ENCODE measurements around the gene PPP2R2D.

Gene PPP2R2D

DNA sequence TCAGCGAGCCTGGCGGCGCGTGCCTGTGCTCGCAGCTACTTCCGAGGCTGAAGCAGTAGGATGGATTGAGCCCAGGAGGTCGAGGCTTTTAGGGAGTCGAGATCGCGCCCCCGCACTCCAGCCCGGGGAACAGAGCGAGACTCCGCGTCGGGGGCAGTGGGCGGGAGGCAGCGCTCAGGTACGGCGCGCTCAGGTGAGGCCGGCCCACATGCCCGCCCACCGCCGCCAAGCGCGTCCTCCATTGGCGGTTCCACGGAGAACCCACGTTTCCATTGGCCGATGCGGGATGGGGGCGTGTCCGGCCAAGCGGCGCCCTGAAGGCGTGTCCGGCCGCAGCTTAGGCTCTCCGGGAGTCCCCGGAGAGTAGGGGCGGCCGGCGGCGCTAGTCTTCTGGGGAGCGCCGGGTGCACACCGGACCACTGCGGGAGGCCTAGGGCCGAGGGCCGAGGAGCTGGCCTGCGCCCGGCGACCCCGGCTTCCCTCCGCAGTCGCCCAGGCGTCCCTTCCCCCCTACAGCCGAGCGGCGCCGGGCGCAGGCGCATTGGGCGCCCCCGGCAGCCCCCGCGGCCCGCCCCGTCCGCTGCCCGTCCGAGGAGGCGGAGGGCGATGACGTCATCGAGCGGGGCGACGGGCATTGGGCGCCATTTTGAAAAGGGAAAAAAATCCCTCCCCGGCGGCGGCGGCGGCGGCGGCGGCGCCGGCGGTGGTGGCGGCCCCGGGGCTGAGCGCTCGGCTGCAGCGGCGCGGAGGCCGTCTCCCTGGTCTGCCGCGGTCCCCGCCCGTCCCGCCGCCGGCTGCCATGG, at the start of gene PPP2R2D:
PPP2R2D (plus strand) TSS at position 659 of the 803 bp plus-strand sequence; CDS start at position 800, 141 bp downstream.
- peak within 1 kb of the TSS; percentile 81 for H3K27ac Mint-ChIP-seq
- peaks cover 38% of the 10 kb centered on the region for H3K4me1 Mint-ChIP-seq (ENCODE audit: low read depth)
- H3K9me3 Mint-ChIP-seq = no peaks in the 10 kb centered on the region
- peak within 1 kb of the TSS; percentile 89 for H3K4me3 Mint-ChIP-seq
- peaks cover 9% of the 10 kb centered on the region for H3K36me3 Mint-ChIP-seq (ENCODE audit: low read depth)
- peaks cover 13% of the 10 kb centered on the region for H3K27me3 Mint-ChIP-seq (ENCODE audit: low read depth)

DNA sequence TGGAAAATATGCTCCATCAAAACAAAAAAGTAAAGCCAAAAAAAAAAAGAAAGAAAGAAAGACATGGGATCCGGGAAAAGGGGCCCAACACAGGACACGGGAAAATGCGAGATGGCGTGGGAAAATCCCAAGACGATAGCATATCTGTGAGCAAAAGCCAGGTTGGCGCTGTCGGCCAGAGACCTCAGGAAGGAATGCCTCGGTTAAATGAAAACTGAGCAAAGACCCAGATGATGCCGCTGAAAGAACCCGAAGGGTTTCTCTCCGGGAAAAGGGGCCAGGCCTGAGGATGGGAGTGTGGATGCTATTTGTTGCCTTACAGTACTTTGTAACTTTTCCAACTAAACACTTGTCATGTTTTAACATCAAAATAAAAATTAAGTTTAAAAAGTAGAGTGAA, 49.5 kb upstream of the PPP2R2D start:
- no peaks in the 10 kb centered on the region for H3K4me1 Mint-ChIP-seq (ENCODE audit: low read depth)
- H3K4me3 Mint-ChIP-seq = no peak overlapping the region
- H3K9me3 Mint-ChIP-seq = peaks cover 9% of the 10 kb centered on the region
- no peaks in the 10 kb centered on the region for H3K27me3 Mint-ChIP-seq (ENCODE audit: low read depth)
- H3K27ac Mint-ChIP-seq = no peak overlapping the region
- H3K36me3 Mint-ChIP-seq (ENCODE audit: low read depth) = no peaks in the 10 kb centered on the region

DNA sequence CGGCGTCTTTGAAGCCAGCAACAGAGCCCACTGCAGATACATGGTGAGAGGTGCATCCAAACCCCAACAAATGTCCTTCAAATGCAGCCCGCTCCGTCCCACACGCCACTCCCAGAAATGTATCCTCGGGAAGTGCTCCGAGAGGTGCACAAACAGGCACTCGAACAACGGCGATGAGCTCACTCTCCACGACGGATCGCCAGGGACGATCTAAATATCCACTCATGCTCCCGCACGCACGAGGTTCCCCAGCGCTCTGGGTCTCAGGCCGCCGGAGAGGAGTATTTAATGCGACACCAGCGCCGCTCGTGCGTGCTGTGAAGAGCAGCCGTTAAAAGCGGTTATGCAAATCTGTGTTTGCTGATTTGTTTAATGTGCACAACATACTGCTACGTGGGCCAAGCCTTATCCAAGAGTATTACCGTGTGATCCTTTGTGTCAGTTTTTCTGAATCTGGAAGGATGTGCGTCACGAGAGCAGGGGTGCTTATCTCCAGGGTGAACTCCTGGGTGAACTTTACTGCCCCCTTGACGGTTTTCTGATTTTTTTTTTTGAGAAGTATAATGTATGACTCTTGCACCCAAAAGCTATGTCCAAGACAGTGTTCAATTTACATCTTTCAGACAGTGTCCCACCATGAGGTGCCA, 48.5 kb upstream of the PPP2R2D start:
- Mint-ChIP-seq H3K27ac (no peak overlapping the region), H3K27me3 (ENCODE audit: low read depth) (no peaks in the 10 kb centered on the region), H3K9me3 (peaks cover 9% of the 10 kb centered on the region), H3K36me3 (ENCODE audit: low read depth) (no peaks in the 10 kb centered on the region), H3K4me1 (ENCODE audit: low read depth) (no peaks in the 10 kb centered on the region), H3K4me3 (no peak overlapping the region)

DNA sequence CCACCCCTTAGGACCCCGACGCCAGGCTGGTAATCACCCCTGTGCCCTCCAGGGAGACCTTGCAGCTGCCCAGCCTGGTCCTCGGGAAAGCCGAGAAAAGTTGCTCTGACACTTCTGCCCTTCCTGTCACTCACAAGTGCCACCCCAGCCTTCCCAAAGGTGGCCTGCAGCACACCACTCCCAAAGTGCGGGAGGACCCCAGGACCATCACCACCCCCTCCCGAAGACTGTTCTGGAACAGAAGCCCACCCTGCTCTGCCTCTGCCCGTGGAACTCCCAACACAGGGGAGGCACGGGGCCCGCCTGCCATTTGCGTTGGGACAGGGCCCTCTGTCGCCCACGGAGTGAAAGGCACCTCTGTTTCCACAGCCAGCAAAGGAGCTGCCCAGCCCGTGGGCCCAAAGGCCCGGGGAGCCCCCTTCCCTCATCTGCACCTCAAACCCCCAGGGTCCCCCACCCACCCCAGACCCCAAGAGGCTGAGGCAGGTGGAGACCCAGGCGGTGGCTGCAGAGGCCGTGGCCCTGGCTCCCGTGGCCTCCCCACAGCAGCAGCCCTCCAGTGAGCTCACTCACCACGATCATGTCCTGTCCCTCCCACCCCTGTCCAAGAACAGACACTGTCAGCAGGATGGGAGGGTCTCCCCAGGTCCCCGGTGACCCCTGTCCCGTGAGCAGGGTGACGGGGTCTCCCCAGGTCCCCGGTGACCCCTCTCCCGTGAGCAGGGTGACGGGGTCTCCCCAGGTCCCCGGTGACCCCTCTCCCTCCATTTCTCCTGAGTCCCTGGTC, 47.8 kb upstream of the PPP2R2D start:
- Mint-ChIP-seq H3K9me3 (peaks cover 9% of the 10 kb centered on the region), H3K27me3 (ENCODE audit: low read depth) (no peaks in the 10 kb centered on the region), H3K4me1 (ENCODE audit: low read depth) (no peaks in the 10 kb centered on the region), H3K4me3 (no peak overlapping the region), H3K36me3 (ENCODE audit: low read depth) (no peaks in the 10 kb centered on the region), H3K27ac (no peak overlapping the region)

DNA sequence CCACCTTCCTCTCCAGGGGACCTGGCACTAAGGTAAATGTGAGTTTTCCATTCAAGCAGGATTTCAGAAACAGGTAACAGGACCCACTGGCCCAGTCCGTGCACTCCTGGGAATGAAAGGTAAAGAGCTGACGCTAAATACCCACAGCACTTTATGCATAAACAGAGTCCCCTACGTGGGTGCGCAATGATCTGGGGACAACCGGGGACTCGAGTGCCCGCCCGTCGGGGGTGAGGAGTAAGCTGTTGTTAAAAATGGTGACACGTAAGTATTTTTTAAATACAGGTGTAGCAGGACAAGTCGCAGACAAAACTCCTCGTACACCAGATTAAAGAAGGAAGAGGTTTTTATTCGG, 47.2 kb upstream of the PPP2R2D start:
- Mint-ChIP-seq H3K4me1 (ENCODE audit: low read depth) (no peaks in the 10 kb centered on the region), H3K4me3 (no peak overlapping the region), H3K9me3 (peaks cover 9% of the 10 kb centered on the region), H3K27ac (no peak overlapping the region), H3K36me3 (ENCODE audit: low read depth) (no peaks in the 10 kb centered on the region), H3K27me3 (ENCODE audit: low read depth) (no peaks in the 10 kb centered on the region)

DNA sequence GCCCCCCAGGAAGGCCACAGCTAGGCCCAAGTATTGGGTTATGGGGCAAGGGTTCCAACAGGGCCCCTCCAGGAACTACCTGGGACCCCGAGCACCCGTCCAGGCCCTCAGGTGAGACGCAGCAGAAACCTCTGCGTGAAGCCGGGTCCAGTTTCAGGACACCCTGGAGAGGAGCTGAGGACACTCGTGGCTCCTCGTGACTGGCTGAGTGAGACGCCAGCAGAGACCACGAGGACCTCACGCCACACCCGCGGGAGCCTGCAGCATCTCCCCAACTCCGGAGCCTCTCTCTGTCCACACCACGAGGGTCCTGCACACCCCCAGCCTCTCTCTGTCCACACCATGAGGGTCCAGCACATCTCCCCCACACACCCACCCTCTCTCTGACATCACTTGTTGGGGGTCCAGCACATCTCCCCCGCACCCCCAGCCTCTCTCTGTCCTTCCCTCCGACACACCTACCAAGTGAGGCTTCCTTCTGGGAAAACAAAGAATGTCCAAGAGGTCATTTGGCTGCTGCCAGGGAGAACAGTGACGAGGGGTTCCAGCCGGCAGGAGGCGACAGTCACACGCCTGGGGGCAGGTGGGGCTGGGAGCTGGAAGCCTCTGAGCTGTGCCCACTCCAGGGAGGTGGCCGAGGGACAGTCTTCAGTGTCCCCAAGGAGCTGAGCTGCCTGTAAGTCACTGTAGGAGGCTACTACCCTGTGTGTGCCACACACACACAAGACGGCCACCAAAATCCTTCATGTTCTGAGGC, 46.1 kb upstream of the PPP2R2D start:
- peaks cover 9% of the 10 kb centered on the region for H3K9me3 Mint-ChIP-seq
- H3K27me3 Mint-ChIP-seq (ENCODE audit: low read depth) = no peaks in the 10 kb centered on the region
- no peaks in the 10 kb centered on the region for H3K36me3 Mint-ChIP-seq (ENCODE audit: low read depth)
- H3K27ac Mint-ChIP-seq = no peak overlapping the region
- H3K4me1 Mint-ChIP-seq (ENCODE audit: low read depth) = no peaks in the 10 kb centered on the region
- H3K4me3 Mint-ChIP-seq = no peak overlapping the region

DNA sequence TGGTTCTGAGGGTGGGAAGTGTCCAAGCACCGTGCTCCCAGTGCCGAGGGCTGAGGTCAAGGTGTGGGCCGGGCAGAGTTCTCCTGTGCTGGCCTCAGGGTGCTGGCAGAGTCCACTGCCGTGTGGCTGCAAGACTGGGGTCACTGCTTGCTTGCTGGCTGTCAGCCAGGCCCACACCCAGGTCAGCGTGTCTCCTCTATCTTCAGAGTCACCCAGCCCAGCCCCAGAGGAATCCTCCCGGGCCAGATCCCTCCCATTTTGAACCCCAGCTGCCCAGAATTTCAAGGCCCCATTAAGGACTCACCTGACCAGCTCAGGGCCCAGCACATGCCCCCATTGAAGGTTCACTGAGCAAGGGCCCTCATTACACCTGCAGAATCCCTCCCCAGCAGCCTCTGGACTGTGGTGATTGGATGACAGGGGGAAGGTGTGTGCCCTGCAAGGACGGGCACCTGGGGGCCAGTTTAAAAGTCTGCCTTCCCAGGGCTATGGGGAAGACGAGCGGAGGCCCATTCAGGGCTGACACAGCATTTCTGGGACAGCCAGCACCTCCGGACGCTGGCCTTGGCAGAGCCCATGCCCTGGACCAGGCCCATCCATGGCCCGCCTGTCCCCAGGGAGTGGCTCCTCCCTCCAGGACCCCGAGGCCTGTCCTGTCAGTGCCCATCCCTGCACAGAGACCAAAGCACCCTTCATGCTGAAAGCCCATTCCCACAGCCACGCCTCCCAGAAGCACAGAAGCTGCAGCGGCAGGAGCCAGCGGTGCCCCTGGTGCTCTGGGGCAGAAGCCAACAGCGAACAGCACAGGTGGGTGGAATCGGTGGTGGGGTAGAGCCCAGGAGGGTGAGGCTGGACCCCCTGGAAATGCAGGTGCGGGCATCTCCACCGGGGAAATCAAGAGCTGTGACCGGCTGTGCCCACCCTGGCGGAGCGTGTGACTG, 45.1 kb upstream of the PPP2R2D start:
- H3K27me3 Mint-ChIP-seq (ENCODE audit: low read depth) = no peaks in the 10 kb centered on the region
- no peaks in the 10 kb centered on the region for H3K4me1 Mint-ChIP-seq (ENCODE audit: low read depth)
- no peak overlapping the region for H3K27ac Mint-ChIP-seq
- H3K9me3 Mint-ChIP-seq = peaks cover 6% of the 10 kb centered on the region
- no peaks in the 10 kb centered on the region for H3K36me3 Mint-ChIP-seq (ENCODE audit: low read depth)
- H3K4me3 Mint-ChIP-seq = no peak overlapping the region

DNA sequence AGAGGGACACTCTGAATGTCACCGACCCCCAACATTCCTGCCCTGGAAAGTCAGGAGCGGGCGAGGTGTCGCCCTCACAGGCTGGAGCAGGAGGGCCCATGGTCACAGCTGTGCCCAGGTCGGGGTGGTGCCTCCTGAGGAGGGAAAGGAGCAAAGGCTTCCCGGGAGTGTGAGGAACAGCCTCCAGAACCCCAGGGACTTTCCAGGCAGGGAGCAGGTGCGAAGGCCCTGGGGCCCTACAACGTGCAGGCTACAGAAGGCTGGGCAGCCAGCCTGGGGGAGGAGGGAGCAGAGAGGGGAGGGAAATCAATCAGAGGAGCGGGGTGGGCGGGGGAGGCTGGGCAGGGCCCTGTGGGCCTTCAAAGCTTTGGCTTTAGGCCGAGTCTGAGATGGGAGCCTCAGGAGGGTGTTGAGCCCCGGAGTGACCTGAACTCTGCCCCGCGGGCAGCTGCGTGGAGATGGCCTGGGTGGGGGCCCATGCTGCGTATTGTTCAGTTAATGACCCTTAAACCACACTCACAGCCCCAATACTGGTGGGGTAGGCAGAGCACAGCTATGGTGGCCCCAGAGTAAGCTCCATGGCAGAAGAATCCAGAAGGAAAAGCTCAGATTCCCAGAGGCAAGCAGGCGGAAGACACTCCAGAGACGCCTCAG, 44.2 kb upstream of the PPP2R2D start:
- Mint-ChIP-seq H3K4me1 (ENCODE audit: low read depth) (no peaks in the 10 kb centered on the region), H3K36me3 (ENCODE audit: low read depth) (no peaks in the 10 kb centered on the region), H3K27ac (no peak overlapping the region), H3K9me3 (no peaks in the 10 kb centered on the region), H3K27me3 (ENCODE audit: low read depth) (no peaks in the 10 kb centered on the region), H3K4me3 (no peak overlapping the region)

DNA sequence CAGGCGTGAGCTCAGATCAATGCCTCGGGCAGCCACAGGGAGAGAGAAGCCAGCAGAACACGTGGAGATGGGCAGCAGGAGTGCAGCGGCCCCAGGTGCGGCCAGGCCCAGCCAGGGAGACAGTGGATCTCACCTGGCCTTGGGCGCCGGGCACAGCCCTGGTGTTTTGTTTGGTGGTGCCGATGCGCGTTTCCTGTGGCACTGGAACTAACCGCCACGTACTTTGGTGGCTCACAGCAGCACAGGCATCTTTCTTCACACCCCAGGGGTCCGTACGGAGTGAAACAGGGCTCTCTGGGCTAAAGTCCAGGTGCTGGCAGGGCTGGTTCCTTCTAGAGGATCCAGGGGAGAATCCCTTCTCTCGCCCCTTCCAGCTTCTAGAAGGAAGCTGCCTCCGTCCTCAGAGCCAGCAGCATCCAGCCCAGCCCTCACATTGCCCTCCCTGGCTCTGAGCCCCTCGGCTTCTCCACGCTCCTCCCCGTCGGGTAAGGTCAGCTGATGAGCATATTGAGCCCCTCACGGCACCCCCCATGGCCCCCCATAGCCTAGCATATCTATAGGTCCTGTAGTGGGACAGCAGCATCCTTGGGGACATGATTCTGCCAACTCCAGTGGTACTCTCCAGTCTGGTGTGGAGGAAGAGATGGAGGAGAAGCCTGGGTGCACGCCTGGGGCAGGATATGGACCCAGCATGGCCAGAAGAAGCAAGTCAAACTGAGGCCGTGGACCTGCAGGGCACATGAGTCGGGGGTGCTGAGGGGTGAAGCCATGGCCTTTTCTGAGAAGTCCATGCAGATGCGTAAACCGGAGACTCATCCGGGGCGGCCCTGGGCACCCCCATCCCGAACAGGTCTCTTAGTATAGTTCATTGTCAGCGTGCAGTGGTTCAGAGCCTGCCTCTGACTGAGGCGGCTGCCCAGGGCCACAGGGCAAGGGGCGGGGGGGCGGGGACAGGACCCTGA, 43.4 kb upstream of the PPP2R2D start:
- H3K4me1 Mint-ChIP-seq (ENCODE audit: low read depth) = no peaks in the 10 kb centered on the region
- no peak overlapping the region for H3K27ac Mint-ChIP-seq
- no peak overlapping the region for H3K4me3 Mint-ChIP-seq
- no peaks in the 10 kb centered on the region for H3K27me3 Mint-ChIP-seq (ENCODE audit: low read depth)
- no peaks in the 10 kb centered on the region for H3K9me3 Mint-ChIP-seq
- H3K36me3 Mint-ChIP-seq (ENCODE audit: low read depth) = no peaks in the 10 kb centered on the region

DNA sequence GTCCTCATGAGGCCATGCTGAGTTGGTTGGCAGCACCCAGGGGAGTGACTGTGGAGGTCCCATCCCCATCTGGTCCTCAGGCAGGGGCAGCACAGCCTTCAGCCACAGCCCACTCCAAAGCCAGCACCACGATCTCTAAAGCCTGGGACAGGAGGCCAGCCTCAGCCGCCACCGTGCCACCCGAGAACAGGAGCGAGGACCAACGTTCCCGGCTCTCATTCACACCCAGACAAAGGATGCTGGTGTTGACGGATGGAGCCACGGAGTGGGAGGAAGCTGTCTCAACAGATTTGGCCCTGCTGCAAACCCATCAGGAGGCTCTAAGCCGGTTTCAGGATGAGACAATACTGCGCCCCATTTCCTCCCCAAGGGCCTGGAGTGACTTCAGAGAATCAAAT, 42.7 kb upstream of the PPP2R2D start:
- Mint-ChIP-seq H3K36me3 (ENCODE audit: low read depth) (no peaks in the 10 kb centered on the region), H3K4me1 (ENCODE audit: low read depth) (no peaks in the 10 kb centered on the region), H3K27me3 (ENCODE audit: low read depth) (no peaks in the 10 kb centered on the region), H3K9me3 (no peaks in the 10 kb centered on the region), H3K27ac (no peak overlapping the region), H3K4me3 (no peak overlapping the region)

DNA sequence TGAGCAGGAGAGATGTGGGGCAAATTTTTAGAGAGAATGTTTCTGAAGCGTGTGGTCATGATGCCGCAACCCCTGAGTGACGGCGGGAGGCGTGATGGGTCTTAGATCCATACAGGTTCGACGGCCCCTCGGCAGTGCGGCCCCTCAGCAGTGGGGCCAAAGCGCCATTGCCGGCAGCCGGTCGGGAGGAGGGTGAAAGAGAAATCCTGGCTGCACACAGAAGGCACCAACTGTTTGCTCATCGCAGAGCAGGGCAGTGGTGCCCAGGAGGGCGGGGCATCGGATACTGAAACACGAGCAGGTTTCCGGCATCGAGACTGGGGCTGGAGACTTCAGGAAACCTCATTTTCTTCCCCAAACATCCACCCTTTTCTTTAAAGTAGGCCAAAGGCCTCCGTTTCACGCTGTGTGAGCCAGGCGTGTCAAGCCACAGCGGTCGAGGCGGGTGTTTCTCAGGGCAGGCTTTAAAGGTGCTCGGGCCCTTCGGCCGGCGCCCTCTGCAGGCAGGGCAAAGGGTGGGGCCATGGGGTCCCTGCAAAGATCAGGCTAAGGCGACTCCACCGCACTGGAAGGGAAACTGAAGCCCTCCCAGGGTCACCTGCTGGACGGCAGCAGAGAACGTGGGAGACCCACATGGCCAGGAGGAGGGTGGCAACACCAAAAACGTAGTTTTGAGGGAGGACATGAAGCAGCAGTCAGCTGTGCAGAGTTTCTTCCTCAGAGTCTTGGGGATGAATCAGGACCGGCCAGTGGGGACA, 42.0 kb upstream of the PPP2R2D start:
- no peaks in the 10 kb centered on the region for H3K27me3 Mint-ChIP-seq (ENCODE audit: low read depth)
- no peaks in the 10 kb centered on the region for H3K4me1 Mint-ChIP-seq (ENCODE audit: low read depth)
- H3K9me3 Mint-ChIP-seq = no peaks in the 10 kb centered on the region
- no peaks in the 10 kb centered on the region for H3K36me3 Mint-ChIP-seq (ENCODE audit: low read depth)
- H3K4me3 Mint-ChIP-seq = no peak overlapping the region
- H3K27ac Mint-ChIP-seq = no peak overlapping the region

Measured in T-helper 1 cell treated with Interleukin-12 subunit alpha and Interleukin-12 subunit beta and Interleukin-4 antibody, amounts not matched to agents 30 μg/mL and 1 μg/mL, for 36 hours (primary cell).